PC-9 (cell line): Measurements from ENCODE around the gene SFT2D2.

Experiments
- EZH2 ChIP-seq: fragments of 200-600 bp; sonication (generic); IDR thresholded peaks from 2 replicates; pipeline ENCODE4 v1.8.0; 2017; ENCODE audit warnings: antibody characterized with exemption, low read depth
- TF ChIP-seq, protein P1 (sequence below): fragments of 200-600 bp; sonication (generic); conservative IDR thresholded peaks from 2 replicates; pipeline ENCODE4 v1.6.1; 2017; ENCODE audit warnings: mixed run types, antibody characterized with exemption, mild to moderate bottlenecking, moderate library complexity

DNA sequence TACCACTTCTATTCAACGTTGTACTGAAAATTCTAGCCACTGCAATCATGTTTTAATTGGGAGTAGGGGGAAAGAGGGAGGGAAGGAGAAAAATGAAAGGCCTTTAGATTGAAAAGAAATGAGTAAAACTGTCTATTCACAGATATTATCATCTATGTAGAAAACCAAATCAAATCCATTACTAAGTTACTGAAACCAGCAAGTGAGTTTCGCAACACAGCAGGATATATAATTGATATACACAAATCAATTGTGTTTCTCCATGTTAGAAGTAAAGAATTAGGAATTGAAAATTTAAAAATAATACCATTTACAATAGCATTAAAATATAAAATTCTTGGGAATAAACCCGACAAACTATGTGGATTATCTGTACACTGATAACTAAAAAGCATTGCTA, 19.2 kb downstream of the SFT2D2 start:
- TF ChIP-seq, protein P1, sequence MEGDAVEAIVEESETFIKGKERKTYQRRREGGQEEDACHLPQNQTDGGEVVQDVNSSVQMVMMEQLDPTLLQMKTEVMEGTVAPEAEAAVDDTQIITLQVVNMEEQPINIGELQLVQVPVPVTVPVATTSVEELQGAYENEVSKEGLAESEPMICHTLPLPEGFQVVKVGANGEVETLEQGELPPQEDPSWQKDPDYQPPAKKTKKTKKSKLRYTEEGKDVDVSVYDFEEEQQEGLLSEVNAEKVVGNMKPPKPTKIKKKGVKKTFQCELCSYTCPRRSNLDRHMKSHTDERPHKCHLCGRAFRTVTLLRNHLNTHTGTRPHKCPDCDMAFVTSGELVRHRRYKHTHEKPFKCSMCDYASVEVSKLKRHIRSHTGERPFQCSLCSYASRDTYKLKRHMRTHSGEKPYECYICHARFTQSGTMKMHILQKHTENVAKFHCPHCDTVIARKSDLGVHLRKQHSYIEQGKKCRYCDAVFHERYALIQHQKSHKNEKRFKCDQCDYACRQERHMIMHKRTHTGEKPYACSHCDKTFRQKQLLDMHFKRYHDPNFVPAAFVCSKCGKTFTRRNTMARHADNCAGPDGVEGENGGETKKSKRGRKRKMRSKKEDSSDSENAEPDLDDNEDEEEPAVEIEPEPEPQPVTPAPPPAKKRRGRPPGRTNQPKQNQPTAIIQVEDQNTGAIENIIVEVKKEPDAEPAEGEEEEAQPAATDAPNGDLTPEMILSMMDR: no peak
- no peak for TF ChIP-seq EZH2
